Rectal smooth muscle tissue (tissue), 1 donor: ENCODE measurements around the gene TRIM16.
"Not testable (repeated sequence)": the region's sequence is repeated elsewhere in the genome, so short reads cannot be mapped to it uniquely, and the experiment has no call there.

ENCODE experiments used
- H3K27ac ChIP-seq: one replicate; pipeline ENCODE4 v1.7.0; 2013; ENCODE audit warnings: low read depth, low read length, inconsistent platforms
- H3K27me3 ChIP-seq: one replicate; pipeline ENCODE4 v1.7.0; 2013; ENCODE audit warnings: low read length; ENCODE audit not compliant: control insufficient read depth, insufficient read depth
- H3K36me3 ChIP-seq: one replicate; pipeline ENCODE4 v1.7.0; 2013; ENCODE audit warnings: low read length; ENCODE audit not compliant: control insufficient read depth, insufficient read depth
- H3K4me1 ChIP-seq: one replicate; pipeline ENCODE4 v1.7.0; 2013; ENCODE audit warnings: low read length; ENCODE audit not compliant: control insufficient read depth, insufficient read depth
- H3K4me3 ChIP-seq: one replicate; pipeline ENCODE4 v1.7.0; 2013; ENCODE audit warnings: low read length
- H3K9ac ChIP-seq: one replicate; pipeline ENCODE4 v1.7.0; 2013; ENCODE audit warnings: low read length

The TRIM16 gene

DNA sequence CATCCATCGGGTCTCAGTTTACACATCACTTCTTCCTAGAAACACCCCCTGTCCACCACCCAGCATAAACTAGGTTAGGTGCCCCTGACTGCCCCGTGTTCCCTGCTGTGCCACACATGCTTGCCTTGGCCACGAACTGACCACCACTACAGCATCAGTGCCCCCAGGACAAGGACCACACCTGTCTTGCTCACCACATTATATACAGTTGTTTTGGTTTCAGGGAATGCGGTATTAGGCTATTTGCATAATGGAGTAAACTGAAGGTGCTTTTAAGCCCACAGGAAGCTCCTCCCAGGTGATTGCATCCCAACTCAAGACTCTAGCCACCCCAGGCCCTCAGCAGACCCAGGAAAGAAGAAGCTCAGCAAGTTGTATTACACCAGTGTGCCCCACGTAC lies 100.8 kb downstream of the TRIM16 start:
- H3K27ac ChIP-seq, H3K36me3 ChIP-seq, H3K27me3 ChIP-seq, H3K4me1 ChIP-seq, H3K4me3 ChIP-seq, H3K9ac ChIP-seq: not testable (repeated sequence)

DNA sequence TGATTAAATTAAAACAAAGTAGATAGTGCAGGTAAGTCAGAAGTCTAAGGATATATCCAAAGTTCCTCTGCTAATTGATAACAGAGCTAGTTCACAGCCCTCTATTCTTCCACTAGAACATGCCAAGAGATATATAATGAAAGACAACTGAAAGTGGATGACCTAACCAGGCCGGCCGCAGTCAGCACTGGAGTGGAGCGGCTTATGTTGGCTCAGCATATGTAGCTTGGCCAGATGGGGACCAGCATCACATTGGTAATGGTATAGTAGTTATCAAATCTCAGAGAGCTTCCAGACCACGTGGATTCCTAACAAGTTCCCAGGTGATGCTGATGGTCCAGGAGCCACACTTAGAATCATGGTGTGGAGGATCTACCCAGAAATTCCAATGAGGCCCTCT lies 102.6 kb downstream of the TRIM16 start:
- not testable (repeated sequence) for H3K36me3 ChIP-seq, H3K4me3 ChIP-seq, H3K4me1 ChIP-seq

More for the DNA sequence above, 102.6 kb downstream of the TRIM16 start:
- H3K27me3 ChIP-seq, H3K9ac ChIP-seq, H3K27ac ChIP-seq: not testable (repeated sequence)
